ENCODE results near the gene DSCAM.

DNA sequence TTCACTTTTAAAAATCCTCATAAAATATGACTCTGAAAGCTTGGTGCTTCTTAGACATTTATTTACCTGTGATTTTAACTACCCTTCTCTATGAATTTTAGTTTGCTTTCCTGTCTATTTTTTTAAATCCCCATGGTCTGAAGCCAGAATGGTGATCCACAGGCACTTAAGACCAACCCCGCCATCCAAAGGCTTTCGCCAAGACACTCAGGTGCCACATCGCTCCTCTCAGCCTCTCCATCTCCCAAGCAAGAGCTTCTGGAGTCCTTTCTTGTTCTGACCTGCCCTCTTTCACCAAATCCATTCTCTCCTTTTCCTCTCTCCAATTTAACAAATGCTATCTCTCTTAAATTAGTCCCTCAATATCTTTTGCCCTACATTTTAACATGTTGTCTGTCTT is 515.2 kb downstream of the DSCAM start:
- TF ChIP-seq, protein P1, sequence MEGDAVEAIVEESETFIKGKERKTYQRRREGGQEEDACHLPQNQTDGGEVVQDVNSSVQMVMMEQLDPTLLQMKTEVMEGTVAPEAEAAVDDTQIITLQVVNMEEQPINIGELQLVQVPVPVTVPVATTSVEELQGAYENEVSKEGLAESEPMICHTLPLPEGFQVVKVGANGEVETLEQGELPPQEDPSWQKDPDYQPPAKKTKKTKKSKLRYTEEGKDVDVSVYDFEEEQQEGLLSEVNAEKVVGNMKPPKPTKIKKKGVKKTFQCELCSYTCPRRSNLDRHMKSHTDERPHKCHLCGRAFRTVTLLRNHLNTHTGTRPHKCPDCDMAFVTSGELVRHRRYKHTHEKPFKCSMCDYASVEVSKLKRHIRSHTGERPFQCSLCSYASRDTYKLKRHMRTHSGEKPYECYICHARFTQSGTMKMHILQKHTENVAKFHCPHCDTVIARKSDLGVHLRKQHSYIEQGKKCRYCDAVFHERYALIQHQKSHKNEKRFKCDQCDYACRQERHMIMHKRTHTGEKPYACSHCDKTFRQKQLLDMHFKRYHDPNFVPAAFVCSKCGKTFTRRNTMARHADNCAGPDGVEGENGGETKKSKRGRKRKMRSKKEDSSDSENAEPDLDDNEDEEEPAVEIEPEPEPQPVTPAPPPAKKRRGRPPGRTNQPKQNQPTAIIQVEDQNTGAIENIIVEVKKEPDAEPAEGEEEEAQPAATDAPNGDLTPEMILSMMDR (IDR thresholded peaks at IDR 0.05), result no peak
- TF ChIP-seq POLR2A (IDR thresholded peaks at IDR 0.05), result no peak

All from Peyer's patch (tissue), 4 donors.